Right lobe of liver (tissue), 6 donors: Measurements from ENCODE around the gene FAM111B. TPM values are rescaled to one million over a fixed set of nuclear protein-coding genes. Genes with fewer than 3 reads are reported as not detected.

Experiments used
- ATAC-seq, 4 donors: fragments of 200-7000 bp; cut with Tn5 transposase; one replicate each; pipeline ENCODE4 v1.9.1; 2020; ENCODE audit warnings: mild to moderate bottlenecking in 4 of 4, moderate library complexity in 4 of 4
- DNase-seq, 3 donors: peaks; one replicate each; pipeline ENCODE4 v3.0.0-alpha.2; 2020
- H3K27ac ChIP-seq, 3 donors: fragments of 200-600 bp; one replicate each; pipeline ENCODE4 v1.8.0; 2022
- H3K27me3 ChIP-seq, 2 donors: fragments of 200-600 bp; one replicate each; pipeline ENCODE4 v1.8.0; 2022
- H3K36me3 ChIP-seq, 4 donors: fragments of 200-600 bp; sonication (generic) in 1 of 4; one replicate each; pipeline versions ENCODE4 v1.5.1 to v1.8.0; 2017 to 2022; ENCODE audit warnings: control low read depth in 1 of 4
- H3K4me1 ChIP-seq, 4 donors: fragments of 200-600 bp; sonication (generic) in 1 of 4; one replicate each; pipeline versions ENCODE4 v1.5.1 to v1.8.0; 2017 to 2022; ENCODE audit warnings: control low read depth in 1 of 4
- H3K4me3 ChIP-seq, 3 donors: fragments of 200-600 bp; one replicate each; pipeline ENCODE4 v1.8.0; 2022
- H3K9me3 ChIP-seq, 4 donors: fragments of 200-600 bp; sonication (generic) in 1 of 4; one replicate each; pipeline versions ENCODE4 v1.5.1 to v1.8.0; 2017 to 2022; ENCODE audit warnings: control low read depth in 1 of 4
- POLR2A ChIP-seq: fragments of 450-650 bp; IDR thresholded peaks from one replicate; pipeline ENCODE4 v1.6.1; 2017; ENCODE audit warnings: antibody characterized with exemption, mild to moderate bottlenecking
- WGBS: methylation state at CpG from one replicate; pipeline ENCODE4 v1.1.6; 2018; ENCODE audit warnings: low coverage, low lambda C conversion rate; ENCODE audit not compliant: insufficient coverage; ENCODE audit errors: missing lambda C conversion rate; 5-methylcytosine and 5-hydroxymethylcytosine counted together
- intact Hi-C, 2 donors: fragments of 100-400 bp; cut with DNase I; formaldehyde crosslinking; loops; one replicate each; pipeline versions ENCODE4 v1.11.2 to v1.14.1; 2022
- total RNA-seq, 6 experiments: library from RNA; depleted of rRNA in 2 of 6; stranded (reverse); fragments of >200 nt in 2 of 6; fragmentation: NEBNext Ultra II Directional in 3 of 6; extraction: Animal tissue kit (Norgen Biotek cat#: 25700) in 3 of 6; gene quantifications; one replicate each; pipeline versions ENCODE4 v1.1.0 to v1.2.4, GENCODE V29; 2016 to 2023
- TF ChIP-seq, protein P1 (sequence below), 4 donors: fragments of 200-600 bp in 3 of 4; fragments of 450-650 bp in 1 of 4; IDR thresholded peaks; one replicate each; pipeline versions ENCODE4 v1.5.1 to v1.8.0; 2016 to 2022; ENCODE audit warnings: antibody characterized with exemption in 4 of 4, mild to moderate bottlenecking in 2 of 4
- donor health status: DM: no; HTN: yes; CAD: no.
- donor health status: DM: no; HTN: no; CAD: no.
- donor health status: DM: no; HTN: no; CAD: no.
- donor health status: DM: no; HTN: yes; CAD: no.
- donor health status: DM: no; HTN: yes; CAD: no.

Gene FAM111B
- total RNA-seq, 6 experiments from 2014 or later, result 0.15 to 9.6 (median 1.1) TPM

DNA sequence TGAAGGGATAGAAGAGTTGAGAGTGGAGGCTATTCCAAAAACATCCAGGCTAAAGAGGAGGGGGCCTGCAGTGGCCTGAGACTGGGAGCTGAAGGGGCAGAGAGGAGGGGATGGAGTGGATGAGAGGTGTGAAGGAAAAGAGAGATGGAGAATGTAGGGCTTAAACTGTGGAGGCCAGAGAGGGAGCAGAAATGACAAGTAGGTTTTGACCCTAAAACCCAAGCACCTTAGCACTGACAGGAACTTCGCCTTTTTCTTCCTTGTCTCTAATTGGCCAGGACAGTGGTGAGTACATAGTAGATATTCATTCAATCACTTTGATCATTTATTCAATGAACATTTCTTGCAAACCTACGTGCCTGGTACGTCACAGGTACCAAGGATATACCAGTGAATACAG lies 7.3 kb downstream of the FAM111B start:
- intact Hi-C loops, result no loop called here
- no peak for DNase-seq

DNA sequence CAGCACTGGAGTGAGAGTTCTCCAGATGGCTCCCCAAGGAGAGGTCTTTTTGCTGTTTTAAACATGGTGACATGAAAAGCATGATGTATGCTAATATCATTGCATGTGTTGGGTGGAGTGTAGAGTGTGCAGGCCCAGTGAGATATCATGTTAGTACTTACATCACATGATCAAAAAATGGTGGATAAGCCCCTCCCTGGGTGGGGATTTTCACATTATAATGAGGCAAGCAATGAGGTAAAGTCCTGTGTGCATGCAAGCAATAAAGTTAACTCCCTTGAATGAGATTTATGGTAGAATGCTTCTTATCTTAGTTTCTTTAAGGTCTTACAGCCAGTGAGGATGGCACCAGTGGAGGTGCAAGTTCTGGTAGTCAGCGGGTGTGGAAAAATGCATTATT lies 8.5 kb downstream of the FAM111B start:
- WGBS, result 100% methylated on average over 1 of the region's 1 CpG
- ATAC-seq, result no peak
- intact Hi-C loops, result no loop called here

More for the DNA sequence above, 7.3 kb downstream of the FAM111B start:
- Histone ChIP-seq H3K9me3 (peaks cover 0 to 7% (median 2%) of the 10 kb centered on the region in 4 donors), H3K36me3 (no peaks in the 10 kb centered on the region), H3K27me3 (no peaks in the 10 kb centered on the region), H3K4me1 (no peaks in the 10 kb centered on the region), H3K4me3 (no peak overlapping the region), H3K27ac (no peak overlapping the region)
- no peak for ATAC-seq
- TF ChIP-seq, protein P1, sequence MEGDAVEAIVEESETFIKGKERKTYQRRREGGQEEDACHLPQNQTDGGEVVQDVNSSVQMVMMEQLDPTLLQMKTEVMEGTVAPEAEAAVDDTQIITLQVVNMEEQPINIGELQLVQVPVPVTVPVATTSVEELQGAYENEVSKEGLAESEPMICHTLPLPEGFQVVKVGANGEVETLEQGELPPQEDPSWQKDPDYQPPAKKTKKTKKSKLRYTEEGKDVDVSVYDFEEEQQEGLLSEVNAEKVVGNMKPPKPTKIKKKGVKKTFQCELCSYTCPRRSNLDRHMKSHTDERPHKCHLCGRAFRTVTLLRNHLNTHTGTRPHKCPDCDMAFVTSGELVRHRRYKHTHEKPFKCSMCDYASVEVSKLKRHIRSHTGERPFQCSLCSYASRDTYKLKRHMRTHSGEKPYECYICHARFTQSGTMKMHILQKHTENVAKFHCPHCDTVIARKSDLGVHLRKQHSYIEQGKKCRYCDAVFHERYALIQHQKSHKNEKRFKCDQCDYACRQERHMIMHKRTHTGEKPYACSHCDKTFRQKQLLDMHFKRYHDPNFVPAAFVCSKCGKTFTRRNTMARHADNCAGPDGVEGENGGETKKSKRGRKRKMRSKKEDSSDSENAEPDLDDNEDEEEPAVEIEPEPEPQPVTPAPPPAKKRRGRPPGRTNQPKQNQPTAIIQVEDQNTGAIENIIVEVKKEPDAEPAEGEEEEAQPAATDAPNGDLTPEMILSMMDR (IDR thresholded peaks at IDR 0.05), result no peak
- TF ChIP-seq POLR2A, result no peak
- WGBS, result 93% methylated on average over 3 of the region's 3 CpGs

DNA sequence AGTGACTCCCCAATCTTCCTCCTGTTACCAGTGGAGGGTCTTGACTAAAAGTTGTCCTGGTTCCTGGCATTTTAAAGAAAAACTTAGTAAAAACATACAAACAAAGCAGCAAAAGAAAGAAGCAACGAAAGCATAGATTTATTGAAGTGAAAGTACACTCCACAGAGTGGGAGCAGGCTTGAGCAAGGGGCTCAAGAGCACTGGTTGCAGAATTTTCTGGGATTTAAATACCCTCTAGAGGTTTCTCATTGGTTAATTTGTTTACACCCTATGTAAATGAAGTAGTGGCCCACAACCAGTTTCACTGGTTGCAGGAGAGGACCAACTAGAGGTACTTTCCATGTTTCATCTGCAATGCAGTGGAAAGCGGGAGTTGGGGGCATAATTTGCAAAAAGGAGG lies 10.7 kb downstream of the FAM111B start:
- no peaks in the 10 kb centered on the region for H3K4me1 ChIP-seq
- TF ChIP-seq POLR2A, result no peak
- TF ChIP-seq, protein P1 (IDR thresholded peaks at IDR 0.05), result no peak
- H3K27ac ChIP-seq, result no peak overlapping the region
- 90% methylated on average over 1 of the region's 2 CpGs for WGBS
- ATAC-seq, result no peak
- intact Hi-C loops, result no loop called here
- no peaks in the 10 kb centered on the region for H3K36me3 ChIP-seq
- no peak overlapping the region for H3K4me3 ChIP-seq
- no peaks in the 10 kb centered on the region for H3K27me3 ChIP-seq
- H3K9me3 ChIP-seq, result peaks cover 0 to 7% (median 2%) of the 10 kb centered on the region in 4 donors
- DNase-seq, result no peak

More for the DNA sequence above, 8.5 kb downstream of the FAM111B start:
- no peaks in the 10 kb centered on the region for H3K27me3 ChIP-seq
- H3K9me3 ChIP-seq, result peaks cover 0 to 7% (median 2%) of the 10 kb centered on the region in 4 donors
- H3K27ac ChIP-seq, result no peak overlapping the region
- no peaks in the 10 kb centered on the region for H3K4me1 ChIP-seq
- no peak for DNase-seq
- H3K36me3 ChIP-seq, result no peaks in the 10 kb centered on the region
- no peak overlapping the region for H3K4me3 ChIP-seq
- TF ChIP-seq, protein P1 (IDR thresholded peaks at IDR 0.05), result no peak
- no peak for TF ChIP-seq POLR2A

DNA sequence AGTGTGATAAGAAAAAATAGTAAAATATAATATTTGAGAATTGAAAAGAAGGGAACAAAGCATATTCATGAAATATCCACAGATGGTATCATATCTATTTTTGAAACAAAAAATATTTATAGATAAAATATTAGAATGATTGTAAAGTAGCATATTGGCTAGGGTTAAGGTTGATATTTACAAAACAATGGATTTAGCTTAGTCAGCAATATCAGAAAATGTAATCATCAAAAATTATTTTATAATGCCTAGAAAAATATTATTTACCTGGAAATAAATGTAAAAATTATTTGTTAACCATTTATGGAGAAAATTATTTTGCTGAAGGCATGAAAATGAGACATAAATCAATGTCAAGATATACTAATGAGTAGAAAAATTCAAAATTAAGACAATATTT lies 12.8 kb downstream of the FAM111B start:
- Histone ChIP-seq H3K9me3 (peaks cover 0 to 7% (median 2%) of the 10 kb centered on the region in 4 donors), H3K27me3 (no peaks in the 10 kb centered on the region), H3K27ac (no peak overlapping the region), H3K4me3 (no peak overlapping the region), H3K36me3 (no peaks in the 10 kb centered on the region), H3K4me1 (no peaks in the 10 kb centered on the region)
- no peak for DNase-seq
- TF ChIP-seq, protein P1 (IDR thresholded peaks at IDR 0.05), result no peak
- no peak for TF ChIP-seq POLR2A
- intact Hi-C loops, result no loop called here
- no peak for ATAC-seq
